NCI-H2107 treated with DMSO at 0.1 percent for 48 hours (cell line): ENCODE results near the gene ARHGAP22.

Source experiments
- DNase-seq: peaks from one replicate; lab custom pipeline; 2025; ENCODE audit not compliant: unreplicated experiment; lab: John Stamatoyannopoulos, UW

The ARHGAP22 gene

DNA sequence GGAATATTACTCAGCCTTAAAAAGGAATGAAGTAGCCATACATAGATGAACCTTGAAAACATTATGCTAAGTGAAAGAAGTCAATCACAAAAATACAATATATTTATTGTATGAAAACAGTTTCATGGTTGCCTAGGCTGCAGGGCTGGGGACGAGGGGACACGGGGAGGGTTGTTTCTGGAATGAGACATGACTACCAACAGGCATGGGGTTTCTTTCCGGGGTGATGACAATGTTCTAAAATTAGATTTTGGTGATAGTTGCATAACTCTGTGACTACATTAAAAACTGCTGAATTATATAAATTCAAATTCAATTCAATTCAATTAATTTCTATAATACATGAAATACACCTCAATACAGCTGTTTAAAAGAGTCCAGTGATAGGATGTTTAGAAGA, 88.0 kb downstream of the ARHGAP22 start:
- no peak for DNase-seq

DNA sequence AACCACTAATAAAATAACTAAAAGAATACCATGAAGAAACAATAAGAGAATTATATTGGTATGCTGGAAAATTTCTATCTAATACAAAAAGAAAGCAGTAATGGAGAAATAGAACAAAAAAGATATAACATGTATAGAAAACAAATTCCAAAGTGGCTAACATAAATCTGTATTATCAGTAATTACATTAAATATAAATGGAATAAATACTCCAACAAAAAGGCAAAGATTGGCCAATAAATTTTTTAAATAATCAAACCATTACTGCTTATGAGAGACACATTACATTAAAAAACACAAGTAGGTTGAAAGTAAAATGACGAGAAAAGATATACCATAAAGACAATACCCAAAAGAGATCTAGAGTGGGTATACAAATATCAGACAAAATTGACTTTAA, 90.0 kb downstream of the ARHGAP22 start:
- no peak for DNase-seq

DNA sequence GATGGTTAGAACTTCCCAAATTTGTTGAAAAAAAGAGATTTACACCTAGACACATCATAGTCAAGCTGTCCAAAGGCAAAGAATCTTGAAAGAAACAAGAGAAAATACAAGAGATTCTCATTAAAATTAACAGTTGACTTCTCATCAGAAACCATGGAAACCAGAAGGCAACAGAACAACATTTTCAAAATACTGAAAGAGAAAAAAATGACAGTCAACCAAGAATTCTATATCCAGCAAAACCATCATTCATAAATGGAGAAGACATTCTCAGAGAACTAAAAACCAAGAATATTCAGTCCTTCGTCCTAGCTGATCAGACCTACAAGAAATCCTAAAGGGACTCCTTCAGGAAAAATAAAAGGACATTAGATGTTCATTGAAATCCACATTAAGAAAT, 90.6 kb downstream of the ARHGAP22 start:
- no peak for DNase-seq

DNA sequence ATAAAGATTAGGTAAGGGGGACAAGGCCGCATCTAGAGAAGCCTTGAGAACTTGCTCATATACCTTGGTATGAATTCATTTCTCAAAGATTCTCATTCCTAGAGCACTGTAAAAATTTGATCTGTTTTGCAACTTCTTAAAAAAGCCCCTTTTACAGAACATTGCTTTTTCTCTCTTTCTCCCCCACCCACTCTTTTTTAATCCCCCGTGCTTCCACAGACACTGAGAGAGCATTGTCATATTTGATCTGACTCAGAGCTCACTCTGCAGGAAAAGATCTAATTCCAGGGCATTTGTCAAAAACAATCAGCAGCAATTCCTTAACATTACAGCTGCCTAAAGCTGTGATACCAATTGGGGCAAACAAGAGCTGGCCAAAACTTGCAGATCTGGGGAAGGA, 92.0 kb downstream of the ARHGAP22 start:
- DNase-seq: no peak

DNA sequence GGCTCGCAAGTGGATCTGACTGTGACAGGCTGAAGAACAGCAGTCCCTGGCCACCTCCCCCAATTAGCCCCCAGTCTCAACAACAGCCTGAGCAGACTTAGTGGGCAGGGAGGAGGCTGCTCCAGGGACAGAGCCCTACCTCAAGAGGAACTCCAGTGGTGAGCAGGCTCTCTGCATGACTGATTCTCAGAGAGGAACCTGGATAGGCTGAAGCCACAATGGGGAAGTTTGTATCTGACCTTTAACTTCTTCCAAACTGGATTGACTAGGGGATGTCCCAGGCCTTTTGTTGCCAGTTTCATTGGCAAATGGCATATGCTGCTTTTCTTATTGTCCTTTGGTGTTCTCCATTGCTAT, 93.0 kb downstream of the ARHGAP22 start:
- no peak for DNase-seq

DNA sequence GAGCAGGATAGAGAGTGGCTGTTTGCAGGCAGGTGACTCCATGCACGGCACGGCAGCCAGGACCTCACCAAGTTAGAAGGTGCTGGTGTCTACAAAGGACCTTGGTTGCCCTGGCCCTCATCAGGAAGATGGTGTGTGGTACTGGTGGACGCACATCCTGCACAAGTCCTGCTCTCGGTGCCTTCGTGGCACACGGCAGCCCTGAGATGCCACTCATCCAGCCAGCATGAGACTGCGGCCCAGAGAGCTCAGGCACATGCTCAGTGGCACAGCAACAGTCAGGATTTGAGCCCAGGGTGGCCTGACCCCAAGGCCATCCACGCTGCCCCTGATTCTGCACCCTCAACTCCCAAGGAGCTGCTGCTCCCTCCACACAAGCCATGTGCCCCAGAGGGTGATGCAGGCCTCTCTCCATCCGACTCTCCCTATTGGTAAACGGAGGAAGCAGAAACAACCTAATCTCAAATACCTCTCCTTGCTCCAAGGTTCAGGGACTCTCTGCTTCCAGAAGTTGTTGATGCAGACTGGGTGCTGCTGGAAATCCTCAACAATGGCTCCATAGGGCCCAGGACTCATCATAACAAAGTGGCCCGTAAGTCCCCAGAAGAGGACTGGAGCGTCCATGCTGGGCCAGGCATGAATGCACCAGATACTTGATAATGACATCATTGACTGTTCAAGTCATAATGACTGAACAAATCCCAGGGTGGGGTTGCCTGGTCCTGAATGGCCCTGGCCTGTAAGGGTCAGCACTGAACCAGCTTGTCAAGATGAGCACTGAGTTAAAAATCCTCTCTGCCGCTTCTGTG, 93.6 kb downstream of the ARHGAP22 start:
- no peak for DNase-seq

DNA sequence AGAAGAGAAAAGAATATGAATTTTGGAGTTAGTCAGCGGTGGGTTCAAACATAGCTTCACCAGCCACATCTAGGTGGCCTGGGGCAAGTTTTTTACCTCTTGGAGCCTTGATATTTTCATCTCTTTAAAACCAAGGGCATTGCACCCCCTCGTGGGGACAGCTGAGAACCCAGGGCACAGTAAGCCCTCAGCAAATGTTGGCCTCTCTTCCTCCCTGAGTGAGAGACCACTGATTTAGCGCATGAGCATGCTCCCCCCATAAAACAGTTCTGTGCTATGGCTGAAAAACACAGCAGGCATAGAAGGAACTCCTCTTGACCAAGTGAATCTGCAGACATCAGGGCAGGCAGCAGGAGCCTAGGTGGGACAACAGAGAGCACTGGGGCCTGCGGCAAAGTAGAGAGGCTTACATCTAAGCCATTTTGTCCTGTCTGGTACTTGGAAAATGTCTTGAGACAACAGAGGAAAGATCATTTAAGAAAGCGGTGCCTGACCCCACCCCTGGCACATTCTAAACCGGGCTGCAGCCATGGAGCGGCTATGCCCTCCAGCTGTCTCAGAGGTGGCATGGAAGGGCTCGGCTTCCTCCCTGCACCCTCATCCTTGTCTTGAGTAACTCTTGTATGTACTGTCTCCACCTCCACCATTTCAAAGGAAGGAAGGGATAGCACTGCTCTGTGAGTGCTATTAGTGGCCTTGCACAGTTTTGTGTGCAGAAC, 94.7 kb downstream of the ARHGAP22 start:
- DNase-seq: no peak

DNA sequence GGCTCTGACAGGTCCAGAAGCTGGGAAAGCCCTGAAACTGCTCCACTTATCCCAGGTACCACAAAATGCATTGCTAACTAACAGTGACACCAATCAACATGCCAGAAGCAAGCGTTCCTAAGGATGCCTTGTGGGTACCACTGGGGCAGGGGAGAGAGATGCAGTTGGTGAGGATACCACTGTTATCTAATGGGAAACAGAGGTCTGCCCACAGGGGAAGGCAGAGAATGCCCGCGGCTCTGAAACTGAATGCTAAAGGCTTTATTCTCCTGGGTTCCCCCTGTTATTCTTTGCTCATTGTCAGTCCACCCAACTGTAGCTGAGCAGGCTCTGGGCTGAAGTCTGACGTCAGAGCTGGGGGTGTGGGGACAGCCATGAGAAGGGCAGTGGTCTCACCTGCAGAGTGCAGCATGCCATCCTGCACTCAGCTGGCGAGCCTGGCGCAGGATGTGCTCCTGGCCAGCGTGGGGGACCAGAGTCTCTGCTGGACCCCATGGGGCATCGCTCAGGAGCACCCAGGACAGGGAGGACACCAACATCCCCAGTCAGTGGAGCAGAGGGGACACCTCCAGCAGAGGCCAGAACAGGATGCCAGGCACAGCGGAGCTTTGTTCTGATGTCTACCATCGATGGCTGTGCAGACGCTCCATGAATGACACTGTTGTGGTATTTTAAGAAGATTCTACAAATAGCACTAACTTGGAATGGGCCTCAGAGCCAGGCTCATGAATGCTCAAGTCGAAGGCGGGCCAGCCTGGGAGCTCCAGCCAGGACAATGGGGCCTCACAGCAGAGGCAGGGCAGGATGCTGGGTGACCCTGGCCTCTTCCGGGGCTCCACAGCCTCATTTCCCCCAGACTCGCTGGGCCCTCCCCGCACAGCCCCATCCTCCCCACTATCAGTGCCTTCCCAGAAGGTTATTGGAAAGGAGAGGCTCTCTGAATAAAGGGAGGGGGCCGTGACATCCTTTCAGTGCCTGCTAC, 95.8 kb downstream of the ARHGAP22 start:
- DNase-seq: no peak

DNA sequence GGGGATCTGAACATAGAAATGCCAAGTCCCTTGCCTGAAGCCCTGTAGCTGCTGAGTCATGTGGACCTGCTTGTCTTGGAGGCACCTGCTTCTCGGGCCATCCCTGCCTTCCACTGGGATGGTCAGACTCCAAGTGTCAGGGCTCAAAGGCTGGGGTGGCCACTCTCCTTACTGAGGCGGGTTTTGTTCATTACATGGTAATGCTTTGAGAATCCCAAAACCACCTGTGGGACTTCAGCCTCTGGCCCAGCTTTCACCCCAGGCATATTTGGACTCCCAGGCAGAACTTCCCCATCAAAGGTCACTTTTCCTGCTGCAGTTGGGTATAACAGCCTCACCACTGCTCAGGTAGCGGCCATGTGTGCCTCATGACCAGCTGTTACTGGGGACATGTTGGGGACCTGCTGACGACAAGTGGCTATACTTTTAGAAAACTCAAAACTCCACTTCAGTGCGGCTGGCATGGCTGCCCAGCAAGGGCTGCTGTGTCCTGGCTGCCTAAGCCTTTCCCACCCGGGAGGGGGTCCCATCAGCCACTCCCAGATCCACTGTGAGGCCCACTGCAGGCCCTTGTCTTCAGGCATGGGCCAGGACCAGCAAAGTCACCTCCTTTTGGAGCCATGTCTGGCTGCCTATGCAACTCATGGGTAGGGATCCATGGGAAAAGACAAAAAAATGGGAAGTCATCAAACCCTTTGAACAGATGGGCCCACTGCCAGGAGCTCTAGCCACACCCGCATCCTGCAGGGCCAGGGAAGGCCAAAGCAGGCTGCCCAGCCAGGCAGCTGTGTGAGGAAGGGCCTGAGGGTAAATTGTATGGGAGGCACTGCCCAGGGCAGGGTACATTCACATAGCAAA, 96.7 kb downstream of the ARHGAP22 start:
- DNase-seq: no peak

DNA sequence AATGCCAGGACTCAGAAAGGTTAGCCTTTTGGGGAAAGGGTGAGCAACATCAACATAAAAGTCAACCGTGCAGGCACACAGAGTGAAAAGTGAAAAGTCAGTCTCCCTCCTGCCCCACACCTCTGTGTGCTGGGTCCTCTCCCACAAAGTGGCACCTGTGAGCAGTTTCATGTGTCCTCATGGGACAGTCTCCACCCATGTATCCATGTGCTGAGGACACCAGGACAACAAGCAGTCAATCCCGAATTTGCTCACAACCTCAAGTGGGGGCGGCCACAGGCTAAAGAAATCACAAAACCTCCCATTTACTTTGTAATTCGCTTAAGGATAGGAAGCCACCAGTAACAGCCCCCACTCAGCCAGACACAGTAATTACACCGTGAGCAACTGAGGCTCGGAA, 97.4 kb downstream of the ARHGAP22 start:
- DNase-seq: no peak

DNA sequence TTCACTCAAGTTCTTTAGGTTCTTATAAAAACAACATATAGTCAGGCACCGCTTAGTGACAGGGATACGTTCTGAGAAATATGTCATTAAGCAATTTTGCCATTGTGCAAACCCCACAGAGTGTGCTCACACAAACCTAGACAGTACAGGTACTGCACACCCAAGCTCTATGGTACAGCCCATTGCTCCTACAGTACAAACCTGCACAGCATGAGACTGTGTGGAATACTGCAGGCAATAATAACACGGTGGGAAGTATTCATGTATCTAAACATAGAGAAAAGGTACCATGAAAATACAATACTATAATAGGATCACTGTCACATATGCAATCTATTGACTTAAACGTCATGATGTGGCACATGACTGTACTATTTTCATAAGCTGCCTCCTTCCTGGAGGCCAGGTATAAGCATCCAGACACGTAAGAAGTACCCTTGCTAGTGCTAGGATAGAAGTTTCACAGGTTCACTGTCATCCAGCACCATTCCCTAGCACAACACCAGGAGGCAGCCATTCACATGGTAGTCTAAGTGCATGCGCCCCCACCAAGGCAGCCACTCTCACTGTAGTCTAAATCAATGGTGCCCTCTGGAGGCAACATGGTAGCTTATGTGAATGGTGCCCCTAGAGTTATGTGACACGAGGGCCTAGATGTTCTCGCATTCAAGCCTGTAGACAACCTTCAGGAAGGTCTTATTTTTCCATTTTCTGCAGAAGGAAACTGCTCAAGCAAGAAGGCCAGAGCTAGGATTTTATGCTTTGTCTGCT, 98.5 kb downstream of the ARHGAP22 start:
- DNase-seq: no peak

DNA sequence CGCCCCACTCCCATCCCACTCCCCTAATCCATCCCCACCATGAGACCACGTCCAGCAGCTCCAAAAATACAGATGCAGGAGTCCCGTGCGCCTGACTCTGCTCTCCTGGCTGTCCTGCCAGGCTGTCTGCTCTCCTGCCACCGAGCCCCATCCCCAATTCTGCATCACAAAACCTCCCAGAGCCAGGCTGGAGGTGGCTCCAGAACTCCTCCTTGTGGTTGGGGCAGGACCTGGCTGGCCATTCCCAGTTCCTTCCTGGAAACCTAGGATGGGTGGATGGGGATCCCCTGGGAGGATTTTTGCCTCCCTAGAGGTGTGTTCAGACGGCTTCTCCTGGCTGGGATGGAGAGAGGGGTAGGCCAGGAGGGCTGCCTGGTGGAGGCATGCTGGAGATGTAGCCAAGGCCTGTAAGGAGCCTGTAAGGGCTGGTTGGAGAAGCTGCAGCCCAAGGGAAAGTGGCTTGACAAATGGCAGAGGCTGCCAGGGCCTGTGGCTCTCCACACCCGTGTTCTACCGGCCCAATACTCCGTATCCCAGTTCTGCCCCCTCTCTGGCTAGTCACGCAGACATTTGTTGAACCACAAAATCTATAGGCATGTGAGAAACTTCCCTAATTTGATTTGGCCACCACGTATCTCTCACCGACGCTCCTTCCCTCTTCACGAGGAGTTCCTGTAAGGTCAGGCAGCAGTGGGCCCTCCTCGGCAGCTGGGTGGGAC, 99.3 kb downstream of the ARHGAP22 start:
- no peak for DNase-seq

DNA sequence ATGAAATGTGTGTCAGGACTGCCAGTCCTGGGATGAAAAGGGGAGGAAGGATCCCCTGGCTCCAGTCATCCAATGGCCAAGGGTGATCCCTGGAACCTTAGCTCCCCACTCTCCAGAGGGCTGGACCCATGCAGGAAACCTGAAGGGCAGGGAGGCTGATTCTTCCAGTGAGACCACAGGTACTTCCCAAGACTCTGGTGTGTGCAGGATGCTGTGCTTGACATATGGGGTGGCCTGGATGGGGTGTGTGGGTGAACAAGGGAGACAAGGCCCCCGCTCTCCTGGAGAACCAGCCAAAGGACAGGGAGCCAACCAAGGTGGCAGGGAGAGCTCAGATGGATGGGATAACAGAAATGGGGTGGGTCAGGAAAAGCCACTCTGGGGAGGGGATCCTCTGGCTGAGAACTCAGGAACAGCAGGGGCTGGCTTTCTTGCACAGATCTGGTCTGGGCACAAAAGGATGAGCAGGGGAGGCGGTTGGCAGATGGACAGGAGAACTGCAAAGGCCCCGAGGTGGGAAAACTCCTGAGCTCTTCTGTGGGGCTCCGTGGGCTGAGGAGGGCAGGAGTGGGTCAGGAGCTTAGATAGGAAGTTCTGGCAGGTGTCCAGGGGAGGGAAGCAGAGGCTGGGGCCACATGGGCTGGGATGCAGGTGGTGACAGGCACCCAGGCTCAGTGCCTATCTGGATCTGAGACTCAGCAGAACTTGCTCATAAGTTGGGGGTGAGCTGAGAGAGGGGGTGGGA, 100.6 kb downstream of the ARHGAP22 start:
- DNase-seq: no peak

DNA sequence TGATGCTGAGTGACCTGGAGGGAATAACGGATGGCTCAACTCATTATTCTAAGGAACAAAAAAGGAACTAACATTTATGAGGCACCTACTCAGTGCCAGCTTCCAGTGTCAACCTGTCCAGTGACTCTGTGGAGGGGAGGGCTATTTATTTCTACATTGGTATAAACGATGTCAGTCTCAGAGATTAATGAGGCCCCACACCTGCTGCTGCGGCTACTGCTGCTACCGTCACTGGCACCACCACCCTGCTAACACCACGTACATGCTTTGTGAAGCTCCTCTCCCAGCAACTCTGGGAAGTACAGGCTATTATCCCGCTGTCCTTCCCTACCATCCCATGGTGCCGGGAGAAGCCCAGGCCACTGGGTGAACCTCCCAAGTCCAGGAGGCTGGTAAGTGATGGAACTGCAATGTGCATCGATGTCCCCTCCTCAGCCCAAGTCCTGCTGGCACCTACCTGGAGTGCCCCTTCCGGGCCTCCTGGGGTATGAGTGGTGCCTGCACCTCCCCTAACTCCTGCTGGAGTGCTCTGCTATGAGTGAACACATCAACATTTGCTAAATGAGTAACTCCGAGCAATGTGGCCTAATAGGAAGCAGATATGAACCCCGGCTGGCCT, 101.5 kb downstream of the ARHGAP22 start:
- no peak for DNase-seq

DNA sequence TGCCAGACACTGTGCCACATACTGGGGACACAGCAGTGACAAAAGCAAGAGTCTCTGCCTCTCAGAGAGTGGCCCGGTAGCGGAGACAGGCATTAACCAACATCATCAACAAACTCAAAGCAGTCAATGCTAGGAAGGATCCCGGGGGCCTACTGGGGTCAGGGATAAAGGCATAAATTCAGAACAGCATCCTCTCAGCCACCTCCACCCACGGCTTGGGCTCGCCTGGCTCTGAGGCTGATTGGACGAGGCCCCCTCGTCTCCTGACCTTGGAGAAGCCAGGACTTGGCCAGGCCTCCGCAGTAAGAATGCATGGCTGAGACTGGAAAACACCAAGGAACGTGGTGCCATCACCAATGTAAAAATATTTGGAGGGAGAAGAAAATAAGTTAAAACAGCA, 102.1 kb downstream of the ARHGAP22 start:
- no peak for DNase-seq

DNA sequence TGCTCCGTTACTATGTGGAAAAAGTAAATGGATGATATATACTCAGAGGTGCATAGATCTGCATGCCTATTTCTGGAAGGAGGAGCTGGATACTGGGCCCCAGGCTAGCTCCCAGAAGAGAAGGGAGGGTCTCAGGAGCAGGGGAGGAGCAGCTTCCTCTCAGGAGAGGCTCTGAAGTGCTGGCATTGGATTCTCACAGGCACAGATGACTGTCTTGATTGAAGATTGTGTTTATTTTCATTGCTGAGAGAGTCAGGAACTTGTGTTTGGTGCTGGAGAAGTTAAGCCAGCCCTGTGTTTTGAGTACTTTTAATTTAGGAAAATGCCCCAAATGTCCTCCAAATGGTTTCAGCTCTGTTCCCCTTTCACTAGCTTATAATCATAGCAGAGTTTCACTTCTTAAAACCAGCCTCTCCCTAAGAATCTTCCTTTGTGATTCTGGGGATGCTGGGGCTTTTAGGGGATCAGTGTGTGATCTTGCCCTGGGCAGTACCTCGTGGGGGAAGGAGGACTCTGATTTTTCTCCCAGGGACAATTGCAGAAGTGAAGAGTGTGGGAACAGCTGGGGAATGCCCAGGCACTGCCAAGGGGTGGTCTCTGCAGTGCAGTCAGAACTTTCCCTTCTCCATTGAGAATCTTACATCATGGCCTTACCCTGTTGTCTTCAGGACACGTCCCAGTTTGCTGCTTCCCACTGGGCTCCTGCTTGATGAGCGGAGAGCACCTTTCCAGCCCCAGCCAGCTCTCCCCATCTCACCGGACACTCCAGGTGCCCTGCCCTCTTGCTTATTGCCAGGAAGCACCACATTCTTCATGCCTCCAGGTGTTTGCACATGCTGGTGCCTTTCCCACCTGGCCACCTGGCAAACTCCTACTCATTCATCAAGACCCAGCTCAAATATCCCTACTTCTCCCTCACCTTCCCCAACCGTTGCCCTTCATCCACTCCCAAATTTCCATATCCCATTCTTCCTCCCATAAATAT, 102.8 kb downstream of the ARHGAP22 start:
- no peak for DNase-seq

DNA sequence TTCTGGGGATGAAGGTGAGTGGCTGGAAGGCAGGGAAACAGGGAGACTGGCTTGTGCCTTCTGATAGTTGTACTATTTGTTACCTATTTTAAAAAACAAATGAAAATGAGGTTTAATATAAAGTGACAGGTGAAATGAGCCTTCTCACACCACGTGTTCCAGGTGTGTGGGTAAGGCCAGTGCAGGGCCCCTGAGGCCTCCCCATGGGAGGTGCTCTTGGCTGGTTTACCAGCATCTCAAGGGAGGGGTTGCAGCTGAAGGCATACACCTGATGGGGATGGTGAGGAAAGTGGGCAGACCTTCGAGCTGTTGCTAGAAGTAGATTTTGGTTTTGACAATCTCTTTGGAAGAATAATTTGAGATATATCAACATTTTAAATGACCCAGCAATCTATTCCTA, 103.6 kb downstream of the ARHGAP22 start:
- no peak for DNase-seq
